ENCODE data around the gene PECR. TPM values are rescaled to one million over a fixed set of nuclear protein-coding genes. Genes with fewer than 3 reads are reported as not detected.

PECR gene
- total RNA-seq, 1 donor = 9.9 TPM

DNA sequence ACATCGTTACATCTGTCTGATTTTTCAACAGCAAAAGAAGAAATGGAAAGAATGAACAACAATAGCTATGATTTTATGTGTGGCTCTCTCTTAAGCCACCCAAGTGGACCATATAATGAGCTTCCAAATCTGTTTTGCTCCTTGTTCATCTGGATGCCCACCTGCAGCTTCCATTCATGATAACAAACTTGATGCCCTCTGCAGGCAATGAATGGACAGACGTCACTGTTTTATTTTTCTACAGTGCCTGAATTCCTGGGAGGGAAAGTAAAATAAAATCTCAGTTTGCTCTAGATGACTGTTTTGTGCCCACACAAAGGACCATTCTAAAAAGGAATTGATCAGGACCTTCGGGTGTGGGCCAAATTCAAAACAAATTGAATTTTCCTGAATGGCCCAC lies 73.2 kb downstream of the PECR start:
- no peak for DNase-seq (ENCODE audit: low read depth)
- no peak for TF ChIP-seq CTCF (IDR thresholded peaks at IDR 0.05; ENCODE audit: insufficient read depth, low read depth, low read length)

DNA sequence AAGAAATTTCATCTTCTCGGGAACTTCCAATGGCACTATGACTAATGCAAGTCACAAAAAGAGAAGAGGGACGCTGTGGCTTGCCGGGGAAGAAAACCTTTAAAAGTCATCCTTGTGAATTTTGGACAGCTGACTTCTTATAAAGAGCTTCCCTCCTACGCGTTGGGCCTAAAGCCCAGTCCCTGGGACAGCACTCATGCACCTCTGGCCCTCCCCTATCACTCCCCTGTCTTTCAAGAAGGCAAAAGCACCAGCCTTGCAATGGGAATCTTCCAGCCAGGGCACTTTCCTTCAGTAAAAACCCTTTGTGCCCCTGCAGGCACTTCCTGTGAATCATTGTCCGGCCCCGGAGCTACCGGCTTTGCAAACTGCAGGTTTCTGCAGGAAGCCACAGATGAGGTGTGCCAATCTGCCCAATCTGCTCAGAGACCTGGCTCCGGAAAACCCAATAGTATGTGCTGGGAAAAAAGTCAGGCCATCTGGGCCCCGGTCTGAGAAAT lies 75.4 kb downstream of the PECR start:
- no peak for TF ChIP-seq CTCF (IDR thresholded peaks at IDR 0.05; ENCODE audit: insufficient read depth, low read depth, low read length)
- no peak overlapping the region for H3K4me3 ChIP-seq (ENCODE audit: low read depth, low read length)
- peak; percentile 48 for DNase-seq (ENCODE audit: low read depth)

More for the DNA sequence above, 73.2 kb downstream of the PECR start:
- no peak overlapping the region for H3K4me3 ChIP-seq (ENCODE audit: low read depth, low read length)

- no peak for DNase-seq (ENCODE audit: low read depth)
- no peak for TF ChIP-seq CTCF (IDR thresholded peaks at IDR 0.05; ENCODE audit: insufficient read depth, low read depth, low read length)
- no peak overlapping the region for H3K4me3 ChIP-seq (ENCODE audit: low read depth, low read length)
Measured at GRCh38 chr2:216004697-216005283, 76.8 kb downstream of the PECR start.

DNA sequence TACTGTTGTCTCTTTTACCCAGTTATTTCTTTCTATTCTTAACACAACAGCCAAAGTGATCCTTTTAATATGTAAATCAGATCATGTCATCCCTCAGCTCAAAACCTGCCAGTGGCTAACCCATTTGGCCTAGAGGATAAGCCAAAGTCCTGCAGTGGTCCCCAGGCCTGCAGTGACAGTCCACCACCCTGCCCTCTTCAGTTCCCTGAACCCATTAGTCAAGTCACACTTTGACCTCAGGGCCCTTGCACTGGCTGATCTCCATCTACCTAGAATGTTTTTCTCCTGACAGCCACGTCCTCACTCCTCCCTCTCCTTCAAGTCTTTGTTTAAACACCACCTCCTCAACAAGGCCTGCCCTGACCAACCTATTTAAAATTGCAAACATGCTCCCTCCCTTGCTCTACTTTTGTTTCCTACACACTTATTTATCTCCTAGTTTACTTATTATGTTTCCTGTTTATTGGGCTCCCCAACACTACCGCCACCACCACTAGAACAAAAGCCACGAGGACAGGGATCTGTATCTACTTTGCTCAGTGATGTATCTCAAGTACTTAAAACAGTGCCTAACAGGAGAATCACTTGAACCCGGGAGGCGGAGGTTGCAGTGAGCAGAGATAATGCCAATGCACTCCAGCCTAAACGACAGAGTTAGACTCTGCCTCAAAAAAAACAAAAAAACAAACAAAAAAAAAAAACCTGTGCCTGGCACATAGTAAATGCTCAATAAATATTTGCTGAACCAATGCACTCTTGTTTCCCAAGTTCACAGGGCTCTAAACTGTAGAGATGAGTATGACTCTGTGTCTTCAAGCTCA lies 77.5 kb downstream of the PECR start:
- no peak for TF ChIP-seq CTCF (IDR thresholded peaks at IDR 0.05; ENCODE audit: insufficient read depth, low read depth, low read length)
- no peak for DNase-seq (ENCODE audit: low read depth)
- no peak overlapping the region for H3K4me3 ChIP-seq (ENCODE audit: low read depth, low read length)

DNA sequence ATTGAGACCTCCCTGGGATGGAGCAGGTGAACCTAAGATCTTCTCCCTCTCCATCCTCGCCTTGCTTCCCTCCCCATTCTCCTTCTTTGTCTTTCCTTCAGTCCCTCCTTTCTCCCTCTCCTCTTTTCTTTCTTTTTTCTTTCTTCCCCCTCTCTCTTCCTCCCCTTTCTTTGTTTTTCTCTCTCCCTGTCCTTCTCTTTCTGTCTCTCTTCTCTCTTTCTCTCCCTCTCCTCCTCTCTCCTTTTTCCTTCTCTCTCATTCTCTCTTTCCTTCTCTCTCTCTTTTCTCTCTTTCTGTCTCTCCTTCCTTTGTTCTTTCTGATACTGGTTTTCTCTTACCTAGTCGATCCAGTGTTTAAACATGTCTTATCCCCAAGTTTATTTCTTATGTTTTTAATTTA lies 78.9 kb downstream of the PECR start:
- H3K4me3 ChIP-seq (ENCODE audit: low read depth, low read length) = no peak overlapping the region

GRCh38 chr2:216002101-216002678 lies 79.4 kb downstream of the PECR start:
- no peak overlapping the region for H3K4me3 ChIP-seq (ENCODE audit: low read depth, low read length)
- no peak for TF ChIP-seq CTCF (IDR thresholded peaks at IDR 0.05; ENCODE audit: insufficient read depth, low read depth, low read length)
- DNase-seq (ENCODE audit: low read depth) = no peak

More for the DNA sequence above, 78.9 kb downstream of the PECR start:
- no peak for TF ChIP-seq CTCF (IDR thresholded peaks at IDR 0.05; ENCODE audit: insufficient read depth, low read depth, low read length)
- no peak for DNase-seq (ENCODE audit: low read depth)

All from fibroblast of villous mesenchyme (primary cell).